Choroid plexus epithelial cell (primary cell): Measurements from ENCODE around the gene RNF157.

ENCODE experiments used
- DNase-seq: peaks from one replicate; pipeline ENCODE4 v3.0.0-alpha.2; 2010; ENCODE audit warnings: low read depth
- H3K4me3 ChIP-seq: 2 replicates; pipeline ENCODE4 v1.5.1; 2011; ENCODE audit warnings: low read depth, mild to moderate bottlenecking, control low read depth, low read length, moderate library complexity
- CTCF ChIP-seq: conservative IDR thresholded peaks from 2 replicates; pipeline ENCODE4 v1.5.1; 2011; ENCODE audit warnings: low read depth, mild to moderate bottlenecking, control low read depth, inconsistent platforms, low read length, moderate library complexity

The RNF157 gene

GRCh38 chr17:76277300-76278267 is 37.3 kb upstream of the RNF157 start:
- no peak for DNase-seq
- no peak overlapping the region for H3K4me3 ChIP-seq
- no peak for TF ChIP-seq CTCF

GRCh38 chr17:76276461-76277299 is 36.4 kb upstream of the RNF157 start:
- no peak for TF ChIP-seq CTCF
- no peak overlapping the region for H3K4me3 ChIP-seq
- DNase-seq: no peak

- H3K4me3 ChIP-seq: no peak overlapping the region
Measured at GRCh38 chr17:76276069-76276431, 35.8 kb upstream of the RNF157 start.

GRCh38 chr17:76275382-76276068 is 35.2 kb upstream of the RNF157 start:
- no peak for TF ChIP-seq CTCF
- H3K4me3 ChIP-seq: no peak overlapping the region
- DNase-seq: no peak

More at GRCh38 chr17:76276069-76276431, 35.8 kb upstream of the RNF157 start:
- no peak for DNase-seq
- TF ChIP-seq CTCF: no peak

GRCh38 chr17:76274112-76274956 is 34.0 kb upstream of the RNF157 start:
- no peak overlapping the region for H3K4me3 ChIP-seq
- DNase-seq: no peak
- no peak for TF ChIP-seq CTCF

GRCh38 chr17:76273445-76274111 is 33.3 kb upstream of the RNF157 start:
- no peak for DNase-seq
- H3K4me3 ChIP-seq: no peak overlapping the region
- no peak for TF ChIP-seq CTCF
